ENCODE data around the gene OR56A4. TPM values are rescaled to one million over a fixed set of nuclear protein-coding genes. Genes with fewer than 3 reads are reported as not detected.

OR56A4 gene, protein sequence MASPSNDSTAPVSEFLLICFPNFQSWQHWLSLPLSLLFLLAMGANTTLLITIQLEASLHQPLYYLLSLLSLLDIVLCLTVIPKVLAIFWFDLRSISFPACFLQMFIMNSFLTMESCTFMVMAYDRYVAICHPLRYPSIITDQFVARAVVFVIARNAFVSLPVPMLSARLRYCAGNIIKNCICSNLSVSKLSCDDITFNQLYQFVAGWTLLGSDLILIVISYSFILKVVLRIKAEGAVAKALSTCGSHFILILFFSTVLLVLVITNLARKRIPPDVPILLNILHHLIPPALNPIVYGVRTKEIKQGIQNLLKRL
- not detected in 2 replicates for total RNA-seq

DNA sequence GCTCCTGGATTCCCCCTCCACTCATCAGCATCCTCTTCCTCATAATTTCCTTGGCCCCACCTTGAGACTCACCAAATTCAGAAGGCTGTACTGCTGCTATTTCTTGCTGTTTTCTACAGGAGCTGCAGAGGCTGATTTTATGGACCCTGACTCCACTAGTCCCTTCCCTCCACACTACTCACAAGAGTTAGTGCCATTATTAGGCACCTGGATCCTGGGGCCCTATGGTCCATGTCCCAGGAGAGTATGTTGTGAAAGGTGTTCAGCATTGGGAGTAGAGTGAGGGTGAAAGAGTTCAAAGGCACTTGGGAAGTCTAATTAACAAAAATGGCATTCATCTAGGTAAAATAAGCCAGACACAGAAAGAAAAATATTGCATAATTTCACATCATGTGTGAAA lies at the start of gene OR56A4:
OR56A4 (minus strand) TSS at position 101 of the 400 bp plus-strand sequence. CDS start 3,954 bp downstream, outside the sequence.

DNA sequence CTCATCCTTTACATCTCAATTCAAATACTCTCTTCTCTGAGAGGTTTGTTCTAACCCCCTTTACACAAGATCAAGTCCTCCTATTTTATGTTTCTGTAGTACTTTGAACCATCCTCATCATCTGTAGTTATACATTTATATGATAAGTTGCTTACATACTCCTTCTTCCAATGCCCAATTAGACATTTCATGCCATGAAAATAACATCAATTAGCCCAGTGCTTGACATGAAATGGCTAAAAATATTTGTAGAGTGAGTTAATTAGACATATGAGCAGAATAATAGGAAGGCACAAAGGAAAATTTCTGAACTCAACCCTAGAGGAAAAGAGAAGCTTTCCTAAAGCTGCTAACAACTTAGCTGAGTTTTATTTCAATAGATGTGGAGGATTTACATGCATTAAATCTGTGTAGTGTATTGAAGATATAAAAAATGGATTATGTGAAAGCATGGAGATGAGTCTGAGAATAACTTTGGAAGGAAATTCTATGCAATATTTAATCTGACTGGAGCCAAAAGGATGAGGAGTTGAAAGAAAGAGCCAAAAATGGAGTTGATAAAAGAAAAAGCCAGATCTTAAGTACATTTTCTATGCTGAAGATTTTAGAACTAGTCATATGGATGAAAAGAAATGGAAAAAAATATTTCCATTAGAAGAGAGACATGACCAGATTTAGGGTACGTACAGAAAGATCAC lies 24.1 kb upstream of the OR56A4 start, which contains the start of gene OR56A1:
OR56A1 (minus strand) TSS at position 51 of the 698 bp plus-strand sequence. CDS start 3,066 bp downstream, outside the sequence.

DNA sequence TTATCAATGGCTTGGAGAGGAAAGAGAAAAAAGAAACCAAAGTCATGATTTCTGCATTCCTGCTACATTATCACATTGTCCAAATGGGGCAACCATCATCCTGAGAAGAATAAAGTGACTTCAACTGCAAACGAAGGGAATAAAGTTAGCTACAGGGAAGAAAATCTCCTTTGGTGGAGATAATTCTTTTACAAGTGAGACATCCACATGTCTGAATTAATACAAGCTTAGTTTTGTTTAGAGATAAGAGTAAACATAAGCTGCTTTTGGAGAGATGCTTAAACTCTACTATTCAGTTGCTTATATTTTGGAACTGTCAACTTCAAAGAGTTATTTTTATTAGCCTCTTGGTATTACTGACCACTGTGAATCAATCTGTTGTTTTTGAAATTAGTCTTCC lies 19.9 kb downstream of the OR56A4 start, which contains the start of gene OR52L1:
OR52L1 (minus strand) TSS at position 101 of the 400 bp plus-strand sequence; CDS start at position 46, 55 bp downstream.

DNA sequence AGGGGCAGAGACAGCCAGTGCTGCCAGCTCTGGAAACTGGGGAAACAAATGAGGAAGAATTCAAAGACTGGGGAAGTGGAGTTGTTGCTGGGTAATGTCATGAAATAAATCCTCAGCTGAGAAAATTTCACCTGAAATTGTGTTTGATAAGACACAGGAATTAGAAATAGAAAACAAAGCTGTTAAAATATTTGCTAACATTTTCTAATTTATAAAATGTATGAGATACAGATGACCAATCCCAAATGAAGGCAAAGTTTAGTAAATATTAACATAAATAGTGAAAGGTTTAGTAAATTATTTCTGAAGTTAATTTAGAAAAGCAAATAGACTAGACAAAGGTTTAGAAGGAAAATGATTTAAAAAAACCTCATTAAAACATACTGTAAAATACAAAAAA lies 38.4 kb downstream of the OR56A4 start, which contains the start of gene OR56A5:
OR56A5 (minus strand) TSS at position 101 of the 400 bp plus-strand sequence; CDS start at position 101, 0 bp downstream.

Other genes with a start within 250 kb of the OR56A4 start
- not detected in 2 replicates for gene OR52N5, start 223.6 kb downstream of the OR56A4 start, total RNA-seq
- not detected in 2 replicates for gene OR52N1, start 215.7 kb downstream of the OR56A4 start, total RNA-seq
- gene OR52N2, start 198.0 kb downstream of the OR56A4 start, total RNA-seq: not detected in 2 replicates
- gene OR52E6, start 165.0 kb downstream of the OR56A4 start, total RNA-seq: not detected in 2 replicates
- gene OR52E8, start 149.3 kb downstream of the OR56A4 start, total RNA-seq: not detected in 2 replicates
- not detected in 2 replicates for gene OR52E4, start 126.3 kb downstream of the OR56A4 start, total RNA-seq
- not detected in 2 replicates for gene OR52E5, start 113.7 kb downstream of the OR56A4 start, total RNA-seq
- gene OR56A3, start 64.7 kb downstream of the OR56A4 start, total RNA-seq: not detected in 2 replicates
- gene OR56A5, start 38.5 kb downstream of the OR56A4 start, total RNA-seq: not detected in 2 replicates
- not detected in 2 replicates for gene OR52L1, start 20.0 kb downstream of the OR56A4 start, total RNA-seq
- gene OR56A1, start 23.8 kb upstream of the OR56A4 start, total RNA-seq: under 0.01 TPM in 1 of 2 replicates, not detected in the other
- gene OR56B4, start 100.7 kb upstream of the OR56A4 start, total RNA-seq: not detected in 2 replicates
- not detected in 2 replicates for gene OR52B2, start 163.4 kb upstream of the OR56A4 start, total RNA-seq
- not detected in 2 replicates for gene OR52W1, start 192.3 kb upstream of the OR56A4 start, total RNA-seq
- not detected in 2 replicates for gene C11orf42, start 198.6 kb upstream of the OR56A4 start, total RNA-seq
- 6.2 and 8.4 TPM in 2 replicates for gene FHIP1B, start 227.7 kb upstream of the OR56A4 start, total RNA-seq
- under 0.01 TPM in 1 of 2 replicates, not detected in the other for gene CNGA4, start 232.1 kb upstream of the OR56A4 start, total RNA-seq

All from epithelial cell of umbilical artery (primary cell).